Cerebellar cortex (tissue), 1 donor: ENCODE results near the gene SP9.

ENCODE experiments used
- DNase-seq: peaks from one replicate; pipeline ENCODE4 v3.0.0-alpha.2; 2015; ENCODE audit warnings: low spot score

SP9 gene

DNA sequence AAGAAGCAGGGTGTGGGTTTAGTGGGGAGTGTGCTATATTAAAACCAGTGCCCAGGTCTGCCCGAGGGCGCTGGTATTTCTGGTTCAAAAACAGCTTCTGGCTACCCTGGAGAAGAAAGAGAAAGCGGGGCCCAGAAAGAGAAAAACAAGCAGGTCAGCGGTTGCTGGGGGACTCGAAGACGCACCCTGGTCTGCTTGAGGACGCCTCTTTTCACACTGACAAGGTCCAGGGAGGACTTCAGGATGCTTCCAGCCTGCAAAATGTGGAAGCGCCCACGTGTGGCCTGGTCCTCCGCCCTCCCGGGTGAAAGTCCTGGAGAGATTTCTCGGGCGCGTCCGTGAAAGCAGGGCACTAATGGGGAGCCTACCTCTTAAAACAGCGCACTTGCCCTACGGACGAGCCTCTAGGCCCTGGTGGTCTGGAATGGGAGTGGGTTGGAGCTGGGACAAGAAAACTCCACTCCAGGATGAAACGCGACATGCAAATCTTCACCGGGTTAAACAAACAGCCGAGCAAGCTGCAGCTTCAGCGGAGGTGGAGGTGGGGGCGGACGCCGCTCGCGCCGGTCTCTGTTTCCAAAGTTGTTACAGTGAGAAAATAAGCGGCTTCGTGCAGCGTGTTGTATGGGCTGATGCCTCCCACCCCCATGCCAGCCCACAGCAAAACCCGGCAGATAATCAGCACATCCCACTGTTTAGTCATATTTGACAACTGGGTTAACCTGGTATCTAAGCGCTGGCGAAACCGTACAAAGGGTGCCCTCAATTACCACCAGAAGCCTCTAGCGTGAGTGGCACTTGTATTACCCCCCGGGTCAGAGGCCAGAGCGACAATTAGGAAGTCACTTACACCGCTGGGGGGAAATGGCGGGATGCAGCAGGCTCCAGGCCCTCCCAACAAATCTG lies 1.1 kb upstream of the SP9 start:
- DNase-seq: no peak

DNA sequence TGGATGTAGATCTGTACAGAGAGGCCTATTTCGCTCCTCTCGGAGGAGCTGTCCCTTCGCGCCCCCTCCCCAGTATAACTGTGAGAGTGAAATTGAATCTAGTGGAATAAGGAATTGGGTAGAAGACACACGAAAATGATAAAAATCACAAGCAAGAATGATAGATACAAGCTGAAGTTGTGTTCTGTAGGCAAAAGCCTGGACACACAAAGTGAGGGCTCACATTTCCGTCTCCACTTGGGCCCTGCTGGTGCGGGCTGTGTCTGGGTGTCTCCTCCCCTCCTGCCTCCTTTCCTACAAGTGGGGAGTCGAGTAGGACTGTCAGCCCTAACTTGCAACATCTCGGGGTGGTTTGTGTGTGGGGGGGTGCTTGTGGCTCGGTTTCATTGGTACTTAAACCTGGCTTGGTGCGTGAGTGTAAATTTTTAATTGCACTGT lies 457 bp upstream of the SP9 start:
- DNase-seq: no peak

DNA sequence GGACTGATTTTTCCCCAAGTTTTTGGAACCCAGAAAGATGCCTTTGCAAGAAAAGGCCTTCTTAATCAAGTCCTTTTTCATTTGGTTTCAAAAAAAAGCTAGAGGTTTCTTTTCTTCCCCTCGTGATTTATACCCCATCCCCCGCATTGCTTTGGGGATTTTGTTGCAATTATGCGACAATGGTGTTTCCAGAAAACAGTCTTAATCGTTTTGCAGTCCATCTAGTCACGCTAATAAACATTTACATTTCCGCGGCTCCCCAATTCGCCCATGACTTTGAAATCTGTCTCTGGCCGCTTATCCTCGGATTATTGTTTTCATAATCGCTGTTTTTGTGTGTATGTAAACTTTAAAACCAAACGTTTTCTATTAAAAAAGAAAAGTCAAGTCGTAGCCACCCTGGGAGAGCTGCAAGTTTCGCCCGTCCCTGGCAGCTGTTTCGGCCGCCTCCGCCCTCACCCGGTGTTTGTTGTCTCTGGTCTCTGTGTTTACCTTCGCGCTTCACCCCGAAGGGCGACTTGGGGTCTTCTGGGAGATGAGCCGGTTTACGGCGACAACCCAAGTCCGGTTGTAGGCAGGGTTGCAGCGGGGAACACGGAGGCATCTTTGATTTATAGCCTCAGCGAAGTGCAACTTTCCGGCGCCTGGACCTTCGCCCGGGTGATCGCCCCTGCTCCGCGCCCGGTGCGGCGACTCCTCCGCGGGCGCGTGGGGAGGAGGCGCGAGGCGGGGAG lies 667 bp downstream of the SP9 start:
- no peak for DNase-seq

DNA sequence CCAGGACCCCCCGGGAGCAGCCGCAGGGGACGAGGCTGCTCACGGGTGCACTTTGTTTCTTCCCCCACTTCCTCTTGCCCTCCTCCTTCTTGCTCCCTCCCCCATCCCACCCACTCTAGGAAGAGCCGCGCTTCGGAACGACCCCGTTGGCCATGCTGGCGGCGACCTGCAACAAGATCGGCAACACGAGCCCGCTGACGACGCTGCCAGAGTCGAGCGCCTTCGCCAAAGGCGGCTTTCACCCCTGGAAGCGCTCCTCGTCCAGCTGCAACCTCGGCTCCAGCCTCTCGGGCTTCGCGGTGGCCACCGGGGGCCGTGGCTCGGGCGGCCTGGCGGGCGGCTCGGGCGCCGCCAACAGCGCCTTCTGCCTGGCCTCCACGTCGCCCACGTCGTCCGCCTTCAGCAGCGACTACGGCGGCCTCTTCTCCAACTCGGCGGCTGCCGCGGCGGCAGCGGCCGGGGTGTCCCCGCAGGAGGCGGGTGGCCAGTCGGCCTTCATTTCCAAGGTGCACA lies 1.3 kb downstream of the SP9 start:
- DNase-seq: no peak

DNA sequence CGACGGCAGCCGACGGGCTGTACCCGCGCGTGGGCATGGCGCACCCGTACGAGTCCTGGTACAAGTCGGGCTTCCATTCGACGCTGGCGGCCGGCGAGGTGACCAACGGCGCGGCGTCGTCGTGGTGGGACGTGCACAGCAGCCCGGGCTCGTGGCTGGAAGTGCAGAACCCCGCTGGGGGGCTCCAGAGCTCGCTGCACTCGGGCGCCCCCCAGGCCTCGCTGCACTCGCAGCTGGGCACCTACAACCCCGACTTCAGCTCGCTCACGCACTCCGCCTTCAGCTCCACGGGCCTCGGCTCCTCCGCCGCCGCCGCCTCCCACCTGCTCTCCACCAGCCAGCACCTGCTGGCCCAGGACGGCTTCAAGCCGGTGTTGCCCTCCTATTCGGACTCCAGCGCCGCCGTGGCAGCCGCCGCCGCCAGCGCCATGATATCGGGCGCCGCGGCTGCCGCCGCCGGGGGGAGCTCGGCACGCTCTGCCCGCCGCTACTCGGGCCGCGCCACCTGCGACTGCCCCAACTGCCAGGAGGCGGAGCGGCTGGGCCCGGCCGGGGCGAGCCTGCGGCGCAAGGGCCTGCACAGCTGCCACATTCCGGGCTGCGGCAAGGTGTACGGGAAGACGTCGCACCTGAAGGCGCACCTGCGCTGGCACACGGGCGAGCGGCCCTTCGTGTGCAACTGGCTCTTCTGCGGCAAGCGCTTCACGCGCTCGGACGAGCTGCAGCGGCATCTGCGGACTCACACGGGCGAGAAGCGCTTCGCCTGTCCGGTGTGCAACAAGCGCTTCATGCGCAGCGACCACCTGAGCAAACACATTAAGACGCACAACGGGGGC lies 2.0 kb downstream of the SP9 start:
- no peak for DNase-seq

DNA sequence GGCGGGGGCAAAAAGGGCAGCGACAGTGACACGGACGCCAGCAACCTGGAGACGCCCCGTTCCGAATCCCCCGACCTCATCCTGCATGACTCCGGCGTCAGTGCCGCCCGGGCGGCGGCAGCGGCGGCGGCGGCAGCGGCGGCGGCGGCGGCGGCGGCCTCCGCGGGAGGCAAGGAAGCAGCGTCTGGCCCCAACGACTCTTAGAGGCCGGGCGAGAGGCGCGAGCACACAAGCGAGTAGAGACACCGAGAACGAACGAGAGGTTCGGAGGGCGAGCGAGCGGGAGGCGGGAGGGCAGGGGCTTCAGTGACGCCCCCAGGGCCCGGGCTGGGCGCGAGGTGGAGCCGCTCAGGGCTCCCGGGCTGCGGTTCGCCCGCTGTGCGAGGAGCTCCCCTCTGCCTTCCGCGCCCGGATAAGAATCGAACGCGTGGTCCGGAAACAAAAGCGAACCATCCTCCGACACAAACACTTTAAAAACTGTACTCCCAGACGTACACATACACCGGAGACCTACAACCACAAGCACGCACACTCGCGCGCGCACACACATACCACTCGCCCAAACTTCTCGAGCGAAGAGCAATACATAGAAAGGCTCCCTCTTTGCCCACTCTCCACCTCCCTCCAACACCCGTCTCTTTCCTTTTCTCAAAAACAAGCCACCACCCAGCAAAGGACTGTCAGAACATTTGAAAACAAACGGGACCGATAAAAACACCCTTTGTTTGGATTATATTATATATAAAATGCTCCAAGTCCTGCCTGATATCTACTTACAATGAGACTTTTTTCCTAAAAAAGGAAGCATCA lies 2.8 kb downstream of the SP9 start:
- no peak for DNase-seq

DNA sequence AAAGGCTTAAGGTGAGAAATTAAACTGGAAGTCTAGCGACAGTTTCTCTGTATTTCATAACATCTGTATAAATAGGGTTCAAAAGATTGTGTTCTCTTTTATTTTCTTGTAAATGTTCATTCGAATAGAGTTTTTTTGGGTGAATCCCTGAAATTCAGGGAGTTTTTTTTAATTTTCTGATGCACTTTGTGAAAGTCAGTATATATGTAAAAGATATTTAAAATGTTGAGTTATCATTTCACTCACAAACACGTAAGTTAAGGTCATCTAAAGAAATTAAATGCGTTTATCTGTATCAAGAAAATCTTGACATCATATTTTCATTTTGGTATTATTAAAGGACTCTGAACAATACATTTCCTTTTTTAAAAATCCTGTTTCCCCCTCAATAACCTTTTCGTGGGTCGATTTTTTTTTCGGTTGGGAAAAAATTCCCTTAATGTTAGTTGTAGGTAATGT lies 3.4 kb downstream of the SP9 start:
- DNase-seq: no peak

DNA sequence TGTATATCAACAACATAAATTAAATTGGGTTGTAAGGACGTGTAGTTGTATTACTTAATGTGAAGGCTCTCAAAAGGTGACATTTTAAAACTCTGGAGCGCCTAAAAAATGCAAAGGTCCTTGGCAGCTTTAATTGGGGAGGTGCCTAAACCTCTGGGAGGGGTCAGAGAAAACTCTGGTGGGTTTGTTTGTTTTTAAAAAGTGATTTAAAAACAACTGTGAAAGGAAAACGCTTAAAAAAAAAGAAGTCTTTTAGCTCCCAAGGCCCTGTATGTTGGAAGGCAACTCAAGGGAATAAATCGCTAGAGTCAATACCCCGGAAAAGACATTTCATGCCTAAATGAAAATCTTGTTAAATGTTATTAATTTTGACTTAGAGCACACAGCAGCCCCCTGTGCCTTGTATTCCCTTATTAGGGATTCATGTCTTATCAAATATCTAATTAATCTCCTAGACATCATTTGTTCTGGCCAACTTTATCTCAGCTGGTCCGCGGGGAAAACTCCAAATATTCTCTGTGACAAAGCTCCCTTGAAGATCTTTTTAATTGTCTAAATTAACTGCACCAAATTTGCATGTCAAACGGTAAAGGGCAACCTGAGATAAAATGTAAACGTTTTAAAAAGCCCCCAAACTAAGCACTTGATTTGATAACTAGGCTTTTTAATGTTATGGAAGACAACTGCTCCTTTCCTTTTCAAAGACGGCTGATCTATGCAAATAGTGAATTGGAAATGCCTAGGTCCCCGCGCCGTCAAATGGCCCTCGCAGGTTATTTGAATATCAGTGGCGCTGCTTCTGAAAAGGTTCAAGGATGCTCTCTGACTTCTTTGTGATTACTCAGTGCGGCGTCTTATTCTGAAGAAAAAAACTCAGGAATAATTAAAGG lies 4.2 kb downstream of the SP9 start:
- DNase-seq: no peak

DNA sequence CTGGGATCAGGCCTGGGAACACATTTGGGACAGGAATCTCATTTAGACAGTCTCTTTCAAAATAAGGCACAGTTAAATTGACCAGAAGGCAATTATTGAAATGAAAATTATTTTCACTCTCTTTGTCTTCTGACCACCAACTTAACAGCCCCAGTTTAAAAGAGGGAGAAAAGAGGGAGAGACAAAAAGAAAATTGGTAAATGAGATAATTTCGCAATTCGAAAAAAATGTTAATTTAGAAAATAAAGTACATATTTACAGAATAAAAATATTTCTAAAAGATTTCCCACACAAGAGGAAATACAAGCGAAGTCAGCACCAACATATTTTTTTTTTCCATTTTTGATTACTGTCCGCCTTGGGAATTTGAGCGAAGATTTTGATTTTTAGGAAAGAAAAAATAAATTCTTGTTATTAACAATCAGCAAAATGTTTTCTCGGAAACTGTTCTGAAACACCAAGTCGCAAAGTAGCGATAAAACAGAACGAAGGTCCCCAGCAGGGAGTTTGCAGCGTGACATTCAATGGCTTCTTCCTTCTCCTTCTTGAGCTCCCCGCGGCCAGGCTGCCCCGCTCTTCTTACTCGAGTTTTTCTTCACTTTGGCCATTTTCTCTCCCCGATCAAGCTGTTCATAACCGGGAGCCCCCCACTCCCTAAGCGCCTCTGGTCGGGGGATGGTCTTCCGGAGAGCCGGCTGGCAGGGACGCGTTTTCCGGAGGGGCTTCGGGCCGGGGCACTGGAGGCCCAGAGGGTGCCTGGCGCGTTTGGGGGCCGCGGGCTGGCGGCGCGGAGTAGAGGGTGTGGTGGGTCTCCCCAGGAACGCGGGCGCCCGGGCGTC lies 5.0 kb downstream of the SP9 start:
- DNase-seq: no peak

DNA sequence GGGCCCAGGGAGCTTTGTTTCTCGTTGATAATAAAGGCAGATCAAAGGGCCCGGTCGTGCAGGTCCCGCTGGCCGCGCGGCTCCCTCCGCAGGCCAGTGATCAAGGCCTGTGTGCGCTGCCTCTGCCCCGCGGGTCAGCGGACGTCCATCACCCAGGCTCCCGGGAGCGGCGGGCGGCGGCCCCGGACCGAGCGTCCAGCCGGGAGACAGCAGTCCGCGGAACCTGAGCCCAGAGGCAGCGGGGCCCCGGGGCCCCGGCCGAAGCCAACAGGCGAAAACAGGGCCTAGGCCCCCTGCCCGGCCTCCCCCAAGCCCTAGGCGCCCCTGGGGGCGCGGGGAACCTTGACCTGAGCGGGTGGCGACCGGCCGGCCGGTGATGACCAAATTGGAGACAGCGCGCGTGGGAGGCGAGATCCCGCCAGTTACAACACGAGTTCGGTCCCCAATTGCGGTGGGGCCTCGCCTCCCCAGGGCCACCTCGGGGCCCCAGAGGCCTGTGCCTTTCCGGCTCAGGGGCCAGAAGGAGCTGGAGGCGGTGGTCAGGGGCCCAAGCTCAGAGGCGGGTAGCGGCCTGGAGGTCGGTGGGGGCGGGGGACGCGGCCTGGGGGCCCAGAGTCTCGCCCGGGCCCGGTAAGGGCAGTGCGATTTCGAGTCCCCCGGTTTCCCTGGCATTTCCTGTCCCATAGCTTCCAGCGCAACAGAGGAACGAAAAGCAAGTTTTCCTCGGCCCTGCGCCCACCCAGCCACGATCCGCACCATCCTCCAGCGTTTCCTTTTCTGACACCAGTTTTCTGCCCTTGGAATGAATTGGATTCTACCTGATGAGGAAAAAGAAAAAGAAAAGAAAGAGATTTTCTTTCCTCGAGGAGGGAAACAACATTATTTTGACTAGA lies 5.9 kb downstream of the SP9 start:
- no peak for DNase-seq

DNA sequence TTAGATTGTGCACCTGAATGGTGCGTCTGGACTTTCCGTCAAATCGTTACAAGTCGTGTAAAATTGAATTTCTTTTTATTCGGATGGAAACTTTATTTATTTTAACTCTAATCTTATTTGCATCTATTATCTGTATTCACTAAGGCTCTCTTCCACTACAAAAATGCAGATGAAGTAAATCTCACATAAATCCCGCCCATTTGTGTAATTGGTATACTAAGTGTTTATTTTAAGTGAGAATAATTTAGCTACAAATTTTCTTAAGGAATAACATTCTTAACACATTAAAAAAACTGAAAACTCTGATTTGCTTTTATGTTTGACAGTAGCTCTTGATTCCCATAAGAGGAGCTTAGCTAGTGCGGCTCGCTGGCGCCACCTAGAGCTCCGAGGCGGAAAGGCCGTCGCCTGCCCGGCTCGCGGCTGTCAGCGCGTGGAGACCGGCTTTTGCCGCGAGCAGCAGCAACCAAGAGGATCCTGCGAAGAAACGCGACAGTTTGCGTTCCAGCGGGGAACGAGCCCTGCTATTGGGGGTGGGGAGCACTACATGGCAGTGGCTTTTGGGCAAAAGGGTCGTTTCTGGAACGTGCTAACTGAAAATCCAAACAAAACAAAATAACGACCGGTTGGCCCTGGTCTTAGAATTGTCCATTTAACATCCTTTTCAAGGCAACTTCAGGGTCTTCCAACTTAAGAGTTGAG lies 6.7 kb downstream of the SP9 start:
- peak; percentile 79 for DNase-seq

DNA sequence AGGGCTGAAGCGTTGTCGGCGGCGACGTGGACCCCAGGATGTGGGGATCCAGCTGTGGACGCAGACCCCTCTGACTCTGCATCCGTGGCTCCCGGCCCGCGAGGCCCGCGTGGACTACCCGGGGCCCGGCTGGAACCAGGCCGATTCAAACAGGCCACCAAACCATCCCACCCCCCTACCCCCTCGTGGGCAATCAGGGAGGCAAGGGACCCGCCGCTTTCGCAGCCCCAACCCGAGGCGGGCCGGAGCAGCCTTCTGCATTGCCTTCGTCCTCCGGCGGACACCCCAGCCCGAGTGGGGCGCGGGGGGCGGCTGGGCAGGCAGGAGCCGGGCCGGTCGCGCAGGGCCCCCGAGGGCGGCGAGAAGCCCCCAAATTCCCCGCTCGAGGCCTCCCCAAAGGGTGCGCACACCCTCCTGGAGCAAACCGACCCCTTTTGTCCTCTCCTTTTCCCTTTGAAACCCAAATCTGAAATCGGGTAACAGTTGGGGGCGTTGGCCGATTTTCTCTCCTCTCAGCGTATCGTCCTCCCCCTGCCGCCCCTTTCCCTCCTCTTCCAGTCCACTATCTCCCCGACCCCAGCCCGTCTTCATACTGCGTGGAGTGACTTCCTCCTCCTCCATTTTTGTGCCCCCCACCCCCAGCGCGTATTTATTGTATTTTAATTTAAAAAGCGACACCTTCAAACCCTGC lies 7.4 kb downstream of the SP9 start:
- no peak for DNase-seq

DNA sequence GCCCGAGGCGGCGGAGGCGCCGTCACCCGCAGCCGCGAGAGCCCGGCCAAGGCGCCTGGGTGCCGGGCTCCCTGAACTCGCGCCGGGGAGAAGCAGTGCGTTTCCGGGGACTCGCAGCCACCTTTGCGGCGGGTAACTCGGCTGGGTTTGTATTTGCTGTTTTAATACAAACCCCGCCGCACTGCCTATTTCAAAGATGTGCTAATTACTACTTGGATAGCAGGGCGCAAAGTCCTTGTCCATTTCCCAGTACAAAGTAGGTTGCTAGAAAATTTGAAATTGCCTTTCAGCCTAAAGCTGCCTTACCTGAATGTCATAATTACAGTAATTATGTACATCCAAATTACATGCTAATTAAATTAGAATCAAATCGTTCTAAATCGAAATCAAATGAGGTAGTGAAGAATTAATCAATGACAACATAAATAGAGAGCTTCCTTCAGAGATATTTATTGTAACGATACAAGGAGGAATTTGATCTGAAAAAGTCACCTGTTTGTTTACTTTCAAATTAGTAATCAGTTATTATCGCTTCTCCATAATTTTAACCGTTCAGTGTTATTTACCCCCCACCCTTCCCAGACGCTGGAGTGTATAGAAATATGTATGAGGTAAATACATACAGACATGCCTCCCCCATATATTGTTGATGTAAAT lies 8.1 kb downstream of the SP9 start:
- DNase-seq: no peak

DNA sequence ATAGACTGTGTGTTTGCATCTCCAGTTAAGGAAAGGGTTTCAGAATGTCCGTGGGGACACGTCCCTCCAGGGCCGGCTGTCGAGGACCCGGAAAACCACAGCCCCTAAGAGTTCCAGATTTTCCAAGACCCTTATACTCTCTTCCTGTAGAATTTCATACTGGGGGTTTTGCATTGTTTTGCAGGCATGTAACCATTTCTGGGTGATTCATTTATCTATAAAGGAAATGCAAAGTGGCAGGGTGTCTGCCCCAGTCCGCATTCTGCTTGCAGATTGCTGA lies 8.5 kb downstream of the SP9 start:
- no peak for DNase-seq

DNA sequence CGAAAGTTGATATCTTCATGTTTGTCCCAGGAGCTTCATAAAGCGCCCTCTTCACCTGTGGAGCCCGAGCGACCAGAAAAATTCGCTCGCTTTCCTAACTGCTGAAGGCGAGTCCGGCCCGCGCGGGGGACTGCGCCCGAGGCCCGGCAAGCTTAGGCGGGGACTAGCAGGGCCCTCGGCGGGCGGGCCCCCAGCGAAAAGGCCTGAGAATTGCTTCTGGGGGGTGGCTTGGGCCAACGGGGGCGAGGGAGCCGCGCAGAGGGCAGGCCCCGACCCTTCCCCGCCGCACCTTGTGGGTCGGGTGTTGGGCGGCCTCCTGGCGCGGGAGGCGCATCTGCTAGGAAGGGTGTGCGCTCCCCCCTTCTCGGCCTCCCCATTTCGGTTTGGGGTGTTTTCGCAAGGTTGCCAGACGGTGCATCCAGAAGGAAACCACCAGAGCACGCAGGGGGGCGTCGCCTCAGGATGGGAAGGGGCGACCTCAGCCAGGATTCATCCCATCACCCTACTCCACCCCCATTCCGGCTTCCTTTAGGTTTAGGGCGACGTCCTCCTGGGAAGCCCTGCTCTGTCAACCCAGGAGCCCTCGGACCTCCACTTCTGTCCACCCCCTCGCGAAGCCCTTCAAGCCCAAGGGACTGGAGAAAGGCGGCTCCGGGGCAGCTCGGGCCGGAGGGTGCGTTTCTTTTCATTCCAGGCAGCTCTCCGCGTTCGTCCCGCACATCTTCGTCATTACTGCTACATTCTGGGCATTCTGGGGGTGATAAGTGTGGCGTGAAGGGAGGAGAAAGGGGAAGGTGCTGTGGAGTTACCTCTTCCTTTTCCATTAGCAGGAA lies 9.1 kb downstream of the SP9 start:
- DNase-seq: no peak
